ENCODE measurements around the gene OMA1. TPM values are rescaled to one million over a fixed set of nuclear protein-coding genes. Genes with fewer than 3 reads are reported as not detected.
"Not testable (repeated sequence)": the region's sequence is repeated elsewhere in the genome, so short reads cannot be mapped to it uniquely, and the experiment has no call there.

Gene OMA1
- total RNA-seq, 1 donor from 2014 or later, result 32.0 TPM

GRCh38 chr1:58543260-58543659 lies 3.3 kb downstream of the OMA1 start:
- peaks cover 46% of the 10 kb centered on the region for H3K4me1 Mint-ChIP-seq (ENCODE audit: low read depth)
- H3K4me3 Mint-ChIP-seq (ENCODE audit: low read depth), result peak overlapping the region; percentile 19
- peaks cover 3% of the 10 kb centered on the region for H3K9me3 Mint-ChIP-seq (ENCODE audit: low read depth)
- H3K36me3 Mint-ChIP-seq (ENCODE audit: insufficient read depth), result peaks cover 2% of the 10 kb centered on the region
- TF ChIP-seq CTCF (IDR thresholded peaks at IDR 0.05; ENCODE audit: unreplicated experiment), result no peak
- no peak for DNase-seq (ENCODE audit: low spot score, unreplicated experiment)
- H3K27ac Mint-ChIP-seq, result no peak overlapping the region
- no peaks in the 10 kb centered on the region for H3K27me3 Mint-ChIP-seq

- H3K9me3 Mint-ChIP-seq (ENCODE audit: low read depth), result no peaks in the 10 kb centered on the region
- no peaks in the 10 kb centered on the region for H3K36me3 Mint-ChIP-seq (ENCODE audit: insufficient read depth)
- TF ChIP-seq CTCF (IDR thresholded peaks at IDR 0.05; ENCODE audit: unreplicated experiment), result no peak
- H3K27me3 Mint-ChIP-seq, result no peaks in the 10 kb centered on the region
- no peak overlapping the region for H3K27ac Mint-ChIP-seq
- no peak for DNase-seq (ENCODE audit: low spot score, unreplicated experiment)
- H3K4me3 Mint-ChIP-seq (ENCODE audit: low read depth), result no peak overlapping the region
- H3K4me1 Mint-ChIP-seq (ENCODE audit: low read depth), result peaks cover 25% of the 10 kb centered on the region
These were observed 7.0 kb downstream of the OMA1 start for GRCh38 chr1:58539553-58539952.

- no peaks in the 10 kb centered on the region for H3K36me3 Mint-ChIP-seq (ENCODE audit: insufficient read depth)
- H3K9me3 Mint-ChIP-seq (ENCODE audit: low read depth), result no peaks in the 10 kb centered on the region
- no peak overlapping the region for H3K4me3 Mint-ChIP-seq (ENCODE audit: low read depth)
- H3K4me1 Mint-ChIP-seq (ENCODE audit: low read depth), result peaks cover 20% of the 10 kb centered on the region
- H3K27me3 Mint-ChIP-seq, result no peaks in the 10 kb centered on the region
- no peak for TF ChIP-seq CTCF (IDR thresholded peaks at IDR 0.05; ENCODE audit: unreplicated experiment)
- DNase-seq (ENCODE audit: low spot score, unreplicated experiment), result no peak
- H3K27ac Mint-ChIP-seq, result no peak overlapping the region
These were observed 7.7 kb downstream of the OMA1 start for GRCh38 chr1:58538821-58539220.

GRCh38 chr1:58531842-58532241 lies 14.7 kb downstream of the OMA1 start:
- H3K9me3 Mint-ChIP-seq (ENCODE audit: low read depth); H3K4me1 Mint-ChIP-seq (ENCODE audit: low read depth); H3K27ac Mint-ChIP-seq; H3K36me3 Mint-ChIP-seq (ENCODE audit: insufficient read depth); DNase-seq (ENCODE audit: low spot score, unreplicated experiment); H3K27me3 Mint-ChIP-seq; H3K4me3 Mint-ChIP-seq (ENCODE audit: low read depth): not testable (repeated sequence)

GRCh38 chr1:58529284-58529683 lies 17.2 kb downstream of the OMA1 start:
- Mint-ChIP-seq H3K4me3 (ENCODE audit: low read depth) (no peak overlapping the region), H3K36me3 (ENCODE audit: insufficient read depth) (peaks cover 2% of the 10 kb centered on the region), H3K4me1 (ENCODE audit: low read depth) (peaks cover 8% of the 10 kb centered on the region), H3K27me3 (no peaks in the 10 kb centered on the region), H3K27ac (no peak overlapping the region), H3K9me3 (ENCODE audit: low read depth) (no peaks in the 10 kb centered on the region)
- no peak for TF ChIP-seq CTCF (IDR thresholded peaks at IDR 0.05; ENCODE audit: unreplicated experiment)
- no peak for DNase-seq (ENCODE audit: low spot score, unreplicated experiment)

GRCh38 chr1:58528518-58528917 lies 18.0 kb downstream of the OMA1 start:
- Mint-ChIP-seq H3K9me3 (ENCODE audit: low read depth) (no peaks in the 10 kb centered on the region), H3K4me3 (ENCODE audit: low read depth) (no peak overlapping the region), H3K27me3 (no peaks in the 10 kb centered on the region), H3K27ac (no peak overlapping the region), H3K36me3 (ENCODE audit: insufficient read depth) (peaks cover 2% of the 10 kb centered on the region), H3K4me1 (ENCODE audit: low read depth) (peaks cover 8% of the 10 kb centered on the region)
- no peak for TF ChIP-seq CTCF (IDR thresholded peaks at IDR 0.05; ENCODE audit: unreplicated experiment)
- no peak for DNase-seq (ENCODE audit: low spot score, unreplicated experiment)

All from progenitor cell of endocrine pancreas (in vitro differentiated cells).